Naive thymus-derived CD4-positive, alpha-beta T cell (primary cell): ENCODE data around the gene LCN10. TPM values are rescaled to one million over a fixed set of nuclear protein-coding genes. Genes with fewer than 3 reads are reported as not detected.
"Not testable (repeated sequence)": the region's sequence is repeated elsewhere in the genome, so short reads cannot be mapped to it uniquely, and the experiment has no call there.

ENCODE experiments used
- ATAC-seq: fragments of 150-1000 bp; cut with Tn5 transposase; 2 replicates; pipeline ENCODE4 v1.10.0; 2021; ENCODE audit warnings: mild to moderate bottlenecking, moderate library complexity
- CTCF ChIA-PET: fragments of 350-600 bp; sonication (Branson Sonifier 250); formaldehyde crosslinking; loops from one replicate; lab custom pipeline; 2021; ENCODE audit warnings: antibody characterized with exemption; lab: Charles Lee
- POLR2A ChIA-PET: fragments of 350-600 bp; sonication (Branson Sonifier 250); formaldehyde crosslinking; loops from one replicate; lab custom pipeline; 2021; ENCODE audit warnings: antibody characterized with exemption, inconsistent platforms; lab: Charles Lee
- DNase-seq, 9 donors: peaks; one replicate each; pipeline versions ENCODE4 v3.0.0 to v3.0.0-alpha.2; 2020 to 2022; ENCODE audit warnings: mixed read lengths in 1 of 9
- H3K27ac ChIP-seq: one replicate; pipeline ENCODE4 v1.7.0; 2013; ENCODE audit warnings: mild to moderate bottlenecking, low read depth, low read length, moderate library complexity
- H3K27me3 ChIP-seq, 2 donors: one replicate each; pipeline ENCODE4 v1.7.0; 2013; ENCODE audit warnings: low read length in 2 of 2, mild to moderate bottlenecking in 2 of 2, moderate library complexity in 2 of 2; ENCODE audit not compliant: control insufficient read depth in 2 of 2, insufficient read depth in 2 of 2
- H3K36me3 ChIP-seq, 3 experiments: 1 replicate in 2 of 3; 2 replicates in 1 of 3; pipeline ENCODE4 v1.7.0; 2013; ENCODE audit warnings: low read length in 3 of 3, mild to moderate bottlenecking in 3 of 3, moderate library complexity in 1 of 3; ENCODE audit not compliant: insufficient read depth in 3 of 3, control insufficient read depth in 2 of 3
- H3K4me1 ChIP-seq, 2 donors: one replicate each; pipeline ENCODE4 v1.7.0; 2013; ENCODE audit warnings: low read length in 2 of 2, mild to moderate bottlenecking in 2 of 2, moderate library complexity in 1 of 2; ENCODE audit not compliant: control insufficient read depth in 2 of 2, insufficient read depth in 2 of 2
- H3K4me3 ChIP-seq: 2 replicates; pipeline ENCODE4 v1.7.0; 2013; ENCODE audit warnings: mild to moderate bottlenecking, low read length
- H3K9me3 ChIP-seq, 3 experiments: 1 replicate in 2 of 3; 2 replicates in 1 of 3; pipeline ENCODE4 v1.7.0; 2013; ENCODE audit warnings: low read length in 3 of 3; ENCODE audit not compliant: control insufficient read depth in 2 of 3
- H3K27ac Mint-ChIP-seq, 9 donors: one replicate each; pipeline ENCODE4 v1.8.0; 2020 to 2022; ENCODE audit warnings: mixed read lengths in 9 of 9, mild to moderate bottlenecking in 8 of 9, moderate library complexity in 5 of 9, inconsistent platforms in 2 of 9
- H3K27me3 Mint-ChIP-seq, 5 donors: one replicate each; pipeline ENCODE4 v1.8.0; 2021 to 2022; ENCODE audit warnings: mixed read lengths in 5 of 5, mild to moderate bottlenecking in 1 of 5
- H3K36me3 Mint-ChIP-seq, 5 donors: one replicate each; pipeline ENCODE4 v1.8.0; 2020 to 2022; ENCODE audit warnings: mixed read lengths in 5 of 5, mild to moderate bottlenecking in 3 of 5, inconsistent platforms in 1 of 5
- H3K4me1 Mint-ChIP-seq, 7 donors: one replicate each; pipeline ENCODE4 v1.8.0; 2020 to 2022; ENCODE audit warnings: mixed read lengths in 7 of 7, mild to moderate bottlenecking in 3 of 7, inconsistent platforms in 1 of 7
- H3K4me3 Mint-ChIP-seq, 10 donors: one replicate each; pipeline ENCODE4 v1.8.0; 2020 to 2022; ENCODE audit warnings: mild to moderate bottlenecking in 10 of 10, mixed read lengths in 10 of 10, moderate library complexity in 6 of 10, inconsistent platforms in 2 of 10
- H3K9me3 Mint-ChIP-seq, 11 donors: one replicate each; pipeline ENCODE4 v1.8.0; 2020 to 2022; ENCODE audit warnings: mixed read lengths in 11 of 11, mild to moderate bottlenecking in 4 of 11, inconsistent platforms in 1 of 11, moderate library complexity in 1 of 11
- intact Hi-C, 2 donors: fragments of 100-400 bp; cut with micrococcal nuclease; formaldehyde crosslinking; loops; one replicate each; pipeline ENCODE4 v1.15.1; 2023
- polyA plus RNA-seq, 2 donors: library from polyadenylated mRNA; unstranded; fragments of 300-500 nt; fragmentation: Illumina TruSeq; gene quantifications; one replicate each; pipeline ENCODE4 v1.2.3, GENCODE V29; 2021
- total RNA-seq, 6 experiments: library from RNA in 5 of 6; stranded (reverse) in 5 of 6; gene quantifications; 1 replicate in 5 of 6; 2 replicates in 1 of 6; pipeline ENCODE4 v1.2.3 and lab custom pipeline; 2021 to 2026

The LCN10 gene
- total and polyA plus RNA-seq, 7 experiments from 2014 or later = 0.34 to 3.2 (median 1.1) TPM; not detected in 1

GRCh38 chr9:136765745-136766409 is 23.1 kb upstream of the LCN10 start:
- H3K27ac Mint-ChIP-seq, CTCF ChIA-PET, intact Hi-C loops, H3K36me3 Mint-ChIP-seq, H3K4me3 Mint-ChIP-seq, POLR2A ChIA-PET, H3K4me3 ChIP-seq, H3K9me3 ChIP-seq, H3K36me3 ChIP-seq, H3K4me1 ChIP-seq, ATAC-seq, H3K9me3 Mint-ChIP-seq, H3K27ac ChIP-seq, DNase-seq, H3K27me3 ChIP-seq: not testable (repeated sequence)
- Mint-ChIP-seq H3K27me3 (peaks cover 1 to 22% (median 13%) of the 10 kb centered on the region in 5 donors), H3K4me1 (peaks cover 0 to 12% (median 0%) of the 10 kb centered on the region in 7 donors)

DNA sequence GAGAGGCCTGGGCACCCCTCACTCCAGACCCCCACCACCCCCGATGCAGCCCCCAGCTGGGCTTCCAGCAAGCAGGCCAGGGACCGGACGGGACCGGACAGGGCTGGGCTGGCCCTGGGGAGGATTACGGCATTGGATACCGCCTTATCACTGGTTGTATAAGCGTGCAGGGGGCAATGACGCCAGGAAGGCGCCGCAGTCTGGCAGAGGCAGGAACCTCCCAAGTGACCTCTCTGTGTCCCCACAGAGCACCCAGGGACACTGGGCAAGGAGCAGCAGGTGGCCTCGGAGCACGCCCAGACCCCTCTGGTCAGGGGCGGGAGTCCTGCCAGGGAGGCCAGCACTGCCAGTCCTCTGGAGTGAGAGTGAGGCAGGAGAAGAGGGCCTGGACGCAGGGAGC is 22.3 kb upstream of the LCN10 start:
- no peak for DNase-seq
- ChIA-PET CTCF (interaction anchor here (0.5 kb wide), 1 partner anchor 14 kb away, joined by 9 read pairs; no protein-coding TSS in a partner anchor), POLR2A (no interaction called here)
- no peaks in the 10 kb centered on the region for H3K4me1 ChIP-seq
- H3K27me3 Mint-ChIP-seq = peaks cover 4 to 24% (median 15%) of the 10 kb centered on the region in 5 donors
- no peaks in the 10 kb centered on the region for H3K9me3 Mint-ChIP-seq
- H3K4me3 ChIP-seq = no peak overlapping the region
- no peak overlapping the region for H3K27ac ChIP-seq
- no peak overlapping the region for H3K27ac Mint-ChIP-seq
- intact Hi-C loops = no loop called here
- H3K4me3 Mint-ChIP-seq = no peak overlapping the region
- no peaks in the 10 kb centered on the region for H3K36me3 Mint-ChIP-seq
- peaks cover 0 to 14% (median 0%) of the 10 kb centered on the region in 7 donors for H3K4me1 Mint-ChIP-seq
- H3K27me3 ChIP-seq = no peaks in the 10 kb centered on the region
- no peak for ATAC-seq
- H3K36me3 ChIP-seq = no peaks in the 10 kb centered on the region
- H3K9me3 ChIP-seq = no peaks in the 10 kb centered on the region

DNA sequence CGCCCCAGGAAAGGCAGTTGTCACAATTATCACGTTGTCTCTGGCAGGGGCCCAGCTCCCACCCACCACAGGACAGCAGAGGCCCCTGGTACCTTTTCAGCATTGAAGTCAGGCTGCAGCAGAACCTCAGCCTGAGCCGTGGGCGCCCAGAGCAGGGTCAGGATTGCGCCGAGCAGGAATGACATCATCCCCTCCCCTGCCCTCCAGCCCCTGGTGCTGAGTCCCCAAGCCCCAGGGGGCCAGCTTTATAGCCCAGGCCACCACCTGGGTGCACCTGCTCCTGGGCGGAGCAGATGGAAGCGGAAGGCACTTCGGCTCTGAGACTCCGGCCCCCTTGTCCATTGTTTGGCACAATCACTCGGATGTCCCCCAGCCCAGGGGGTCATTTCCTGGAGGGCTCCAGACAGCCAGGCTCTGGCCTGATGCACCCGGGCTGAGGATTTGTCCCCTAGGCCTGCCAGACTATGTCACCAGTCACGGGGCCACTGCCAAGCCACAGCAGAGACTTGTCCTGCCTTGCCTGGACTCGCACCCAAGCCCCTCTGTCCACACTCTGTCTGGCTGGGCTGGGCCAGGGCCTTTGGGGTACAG is 21.7 kb upstream of the LCN10 start, which contains the start of gene LCN15:
Gene LCN15, minus strand, starts transcription at position 218 of the 591 bp plus-strand sequence. Its CDS starts 30 bp downstream, at position 188.
- no peaks in the 10 kb centered on the region for H3K36me3 Mint-ChIP-seq

DNA sequence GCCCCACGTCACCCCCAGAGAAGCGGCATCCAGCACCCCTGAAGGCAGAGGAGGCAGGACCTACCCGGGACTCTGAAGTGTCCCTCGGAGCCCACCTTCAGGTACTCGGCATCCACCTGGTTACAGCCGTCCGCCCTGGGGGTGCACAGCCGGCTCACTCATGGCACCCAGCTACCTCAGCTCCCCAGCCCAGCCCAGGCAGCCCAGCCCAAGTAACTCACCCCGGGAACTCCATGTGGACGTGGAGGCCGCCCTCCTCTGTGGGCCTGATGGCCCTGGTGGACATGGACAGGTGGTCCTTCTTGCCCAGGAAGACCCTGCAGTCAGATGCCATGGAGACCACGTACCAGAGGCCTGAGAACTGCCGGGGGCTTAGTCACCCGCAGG is 20.9 kb upstream of the LCN10 start:
- H3K4me3 Mint-ChIP-seq = no peak overlapping the region
- POLR2A ChIA-PET = interaction anchor here (0.7 kb wide), 1 partner anchor 35 kb away, joined by 3 read pairs; no protein-coding TSS in a partner anchor
- Histone ChIP-seq H3K4me1 (no peaks in the 10 kb centered on the region), H3K9me3 (no peaks in the 10 kb centered on the region), H3K27me3 (no peaks in the 10 kb centered on the region), H3K36me3 (no peaks in the 10 kb centered on the region), H3K27ac (no peak overlapping the region), H3K4me3 (no peak overlapping the region)
- no peaks in the 10 kb centered on the region for H3K9me3 Mint-ChIP-seq
- intact Hi-C loops = no loop called here
- peaks cover 0 to 12% (median 0%) of the 10 kb centered on the region in 7 donors for H3K4me1 Mint-ChIP-seq
- no peak overlapping the region for H3K27ac Mint-ChIP-seq
- CTCF ChIA-PET = no interaction called here
- DNase-seq (no peak), ATAC-seq (no peak)
- H3K27me3 Mint-ChIP-seq = peaks cover 4 to 26% (median 15%) of the 10 kb centered on the region in 5 donors
- H3K36me3 Mint-ChIP-seq = no peaks in the 10 kb centered on the region

More for the DNA sequence above, 21.7 kb upstream of the LCN10 start, which contains the start of gene LCN15:
- H3K4me3 ChIP-seq = no peak within 1 kb of the TSS
- POLR2A ChIA-PET = interaction anchor here (0.7 kb wide), 1 partner anchor 36 kb away, joined by 3 read pairs; no protein-coding TSS in a partner anchor
- intact Hi-C loops = no loop called here
- Mint-ChIP-seq H3K27me3 (peaks cover 4 to 26% (median 15%) of the 10 kb centered on the region in 5 donors), H3K27ac (no peak within 1 kb of the TSS), H3K9me3 (no peaks in the 10 kb centered on the region), H3K4me3 (no peak within 1 kb of the TSS), H3K4me1 (peaks cover 0 to 12% (median 0%) of the 10 kb centered on the region in 7 donors)
- no peaks in the 10 kb centered on the region for H3K27me3 ChIP-seq
- no peaks in the 10 kb centered on the region for H3K4me1 ChIP-seq
- DNase-seq (no peak), ATAC-seq (no peak)
- no peaks in the 10 kb centered on the region for H3K36me3 ChIP-seq
- H3K9me3 ChIP-seq = no peaks in the 10 kb centered on the region
- H3K27ac ChIP-seq = no peak within 1 kb of the TSS
- CTCF ChIA-PET = no interaction called here

GRCh38 chr9:136762915-136763648 is 20.3 kb upstream of the LCN10 start:
- Mint-ChIP-seq H3K9me3 (no peaks in the 10 kb centered on the region), H3K36me3 (no peaks in the 10 kb centered on the region), H3K27me3 (peaks cover 4 to 26% (median 15%) of the 10 kb centered on the region in 5 donors), H3K27ac (no peak overlapping the region), H3K4me3 (no peak overlapping the region), H3K4me1 (peaks cover 0 to 12% (median 0%) of the 10 kb centered on the region in 7 donors)
- ATAC-seq (peak; percentile 47), DNase-seq (peak in 1 of 9 donors; percentile 67)
- H3K36me3 ChIP-seq = no peaks in the 10 kb centered on the region
- no peak overlapping the region for H3K4me3 ChIP-seq
- intact Hi-C loops = no loop called here
- H3K27ac ChIP-seq = no peak overlapping the region
- H3K4me1 ChIP-seq = no peaks in the 10 kb centered on the region
- ChIA-PET POLR2A (no interaction called here), CTCF (no interaction called here)
- no peaks in the 10 kb centered on the region for H3K27me3 ChIP-seq
- H3K9me3 ChIP-seq = no peaks in the 10 kb centered on the region

DNA sequence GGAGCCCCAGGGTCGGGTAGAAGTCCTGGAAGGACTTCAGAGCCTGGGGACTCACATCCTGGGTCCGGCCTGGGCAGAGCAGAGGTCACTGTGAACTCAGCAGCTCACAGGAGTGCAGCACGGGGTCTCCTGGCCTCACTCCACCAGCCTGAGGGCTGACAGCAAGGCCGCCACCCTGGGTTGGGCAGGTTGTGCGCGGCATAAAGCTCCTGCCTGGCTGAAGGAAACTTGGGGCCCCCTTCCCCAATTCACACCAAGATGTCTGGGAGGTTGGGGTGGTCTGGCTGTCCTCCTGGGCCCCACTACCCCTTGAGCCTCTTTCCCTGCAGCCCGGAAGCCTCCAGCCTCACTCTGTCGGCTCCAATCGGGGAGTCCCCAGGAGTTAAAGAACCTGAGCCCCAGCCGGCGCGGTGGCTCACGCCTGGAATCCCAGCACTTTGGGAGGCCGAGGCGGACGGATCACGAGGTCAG is 19.5 kb upstream of the LCN10 start:
- DNase-seq = no peak
- Histone ChIP-seq H3K27me3 (no peaks in the 10 kb centered on the region), H3K4me3 (no peak overlapping the region), H3K27ac (no peak overlapping the region), H3K9me3 (no peaks in the 10 kb centered on the region), H3K36me3 (no peaks in the 10 kb centered on the region), H3K4me1 (no peaks in the 10 kb centered on the region)
- CTCF ChIA-PET = no interaction called here
- POLR2A ChIA-PET = no interaction called here
- intact Hi-C loops = no loop called here
- peaks cover 4 to 17% (median 11%) of the 10 kb centered on the region in 5 donors for H3K27me3 Mint-ChIP-seq
- no peak overlapping the region for H3K27ac Mint-ChIP-seq
- H3K9me3 Mint-ChIP-seq = no peaks in the 10 kb centered on the region
- no peaks in the 10 kb centered on the region for H3K36me3 Mint-ChIP-seq
- no peak for ATAC-seq
- peaks cover 0 to 12% (median 0%) of the 10 kb centered on the region in 7 donors for H3K4me1 Mint-ChIP-seq
- no peak overlapping the region for H3K4me3 Mint-ChIP-seq
